HG03066 (cell line): ENCODE results near the gene MEI4.

Experiments used
- ATAC-seq: cut with Tn5 transposase; IDR thresholded peaks from one replicate; pipeline ENCODE4 v1.9.1; 2021; ENCODE audit warnings: low read depth; ENCODE audit not compliant: unreplicated experiment

Gene MEI4

DNA sequence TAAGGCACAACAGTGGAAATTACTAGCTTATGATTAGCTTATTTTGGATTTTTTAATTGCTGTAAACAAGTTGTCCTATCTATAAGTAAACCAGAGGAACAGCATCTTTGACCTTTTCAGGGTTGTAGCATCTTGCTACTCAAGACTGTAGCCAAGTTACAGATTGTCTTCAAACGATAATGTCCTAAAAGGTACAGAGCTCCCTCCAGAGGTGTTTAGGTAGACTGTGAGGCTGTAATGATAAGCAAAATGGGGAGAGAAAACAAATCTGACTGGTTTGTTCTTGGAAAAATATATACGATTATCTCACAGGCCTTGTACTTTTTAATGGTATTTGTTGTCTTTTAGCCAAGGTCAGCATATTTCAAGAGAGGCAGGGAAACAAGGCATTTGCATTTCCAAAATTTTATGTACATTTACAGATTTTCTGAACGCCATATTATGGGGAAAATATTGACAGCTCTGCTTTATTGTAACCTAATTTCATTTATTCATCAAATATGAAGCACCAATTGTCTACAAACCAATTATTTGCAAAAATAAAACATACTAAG is 273.4 kb downstream of the MEI4 start:
- no peak for ATAC-seq

DNA sequence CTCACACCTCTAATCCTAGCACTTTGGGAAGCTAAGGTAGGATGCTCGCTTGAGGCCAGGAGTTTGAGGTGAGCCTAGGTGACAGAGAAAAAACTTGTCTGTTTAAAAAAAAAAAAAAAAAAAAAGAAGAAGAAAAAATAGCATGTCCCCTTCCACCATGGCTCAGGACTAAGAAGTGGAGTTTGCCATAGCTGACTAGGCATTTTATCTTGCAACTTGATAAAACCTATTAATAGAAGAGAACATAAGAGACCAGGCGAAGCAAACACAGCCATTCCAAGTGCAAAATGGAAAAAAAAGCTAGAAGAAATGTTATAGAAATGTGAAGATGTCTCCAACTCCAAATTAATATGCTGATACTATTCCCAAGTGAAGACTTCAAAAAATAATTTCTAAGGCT is 277.5 kb downstream of the MEI4 start:
- no peak for ATAC-seq

DNA sequence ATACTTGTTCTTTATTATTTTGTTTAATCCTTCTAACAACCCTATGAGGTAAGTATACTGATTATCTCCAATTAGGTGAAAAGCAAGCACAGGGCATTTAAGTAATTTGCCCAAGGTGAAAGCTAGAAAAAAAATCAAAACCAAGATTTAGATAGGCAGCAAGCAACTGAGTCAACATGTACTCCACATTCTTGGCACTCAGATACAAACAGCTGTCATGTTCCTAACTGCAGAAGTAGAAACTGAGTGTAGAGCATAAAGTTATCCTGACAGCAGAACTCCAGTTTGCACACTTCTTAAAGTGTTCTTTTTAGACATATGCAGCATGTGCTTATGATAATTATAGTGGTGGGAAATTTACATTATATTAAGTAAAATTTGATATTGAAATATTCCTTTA is 278.1 kb downstream of the MEI4 start:
- no peak for ATAC-seq

DNA sequence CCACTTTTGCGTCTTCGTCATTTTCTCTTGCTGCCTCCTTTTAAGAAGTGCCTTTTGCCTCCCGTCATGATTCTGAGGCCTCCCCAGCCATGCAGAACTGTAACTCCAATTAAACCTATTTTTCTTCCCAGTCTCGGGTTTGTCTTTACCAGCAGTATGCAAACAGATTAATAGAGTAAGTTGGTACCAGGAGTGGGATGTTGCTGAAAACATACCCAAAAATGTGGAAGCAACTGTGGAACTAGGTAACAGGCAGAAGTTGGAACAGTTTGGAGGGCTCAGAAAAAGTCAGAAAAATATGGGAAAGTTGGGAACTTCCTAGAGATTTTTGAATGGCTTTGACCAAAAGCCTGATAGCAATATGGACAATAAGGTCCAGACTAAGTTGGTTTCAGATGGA is 309.2 kb downstream of the MEI4 start:
- ATAC-seq = no peak

DNA sequence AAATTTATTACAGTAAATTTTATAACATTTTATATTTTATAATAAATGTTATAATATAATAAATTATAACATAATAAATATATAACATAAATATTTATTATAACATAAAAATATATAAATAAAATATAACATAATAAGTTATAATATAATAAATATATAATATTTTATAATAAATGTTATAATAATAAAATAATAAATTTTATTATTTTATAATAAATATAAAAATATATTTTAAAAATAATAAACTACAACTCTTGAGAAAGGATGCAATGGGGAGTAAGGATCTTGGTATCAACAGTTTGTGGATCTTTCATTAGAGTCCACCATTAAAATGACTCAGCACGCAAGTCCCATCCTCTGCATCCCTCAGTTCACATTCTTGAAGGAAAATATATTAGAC is 312.6 kb downstream of the MEI4 start:
- no peak for ATAC-seq

DNA sequence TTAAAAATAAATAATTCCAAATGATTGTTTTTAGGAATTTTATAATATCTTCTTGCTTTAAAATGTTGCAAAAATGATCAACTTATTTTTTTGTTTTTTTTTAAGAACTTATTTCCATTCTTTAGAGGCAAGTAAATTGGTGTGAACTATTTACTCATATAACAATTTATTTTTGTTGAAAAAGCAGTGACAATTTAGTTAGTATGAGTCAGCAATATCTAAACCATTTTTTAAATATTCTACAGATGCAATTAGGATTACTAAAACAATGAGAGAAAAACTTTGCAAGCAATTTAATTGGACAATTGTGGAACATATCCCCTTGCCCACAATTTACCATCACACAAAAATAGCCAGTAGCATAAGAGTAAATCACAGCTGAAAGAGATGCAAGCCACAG is 319.5 kb downstream of the MEI4 start:
- ATAC-seq = no peak
